Ascending aorta (tissue), 2 donors: ENCODE results near the gene C10orf62. TPM values are rescaled to one million over a fixed set of nuclear protein-coding genes. Genes with fewer than 3 reads are reported as not detected.

Source experiments
- DNase-seq, 2 donors: peaks; one replicate each; pipeline ENCODE4 v3.0.0-alpha.2; 2019; ENCODE audit warnings: low spot score in 2 of 2
- H3K27ac ChIP-seq, 2 donors: fragments of 200-600 bp; sonication (generic); one replicate each; pipeline ENCODE4 v1.5.1; 2016 to 2017; ENCODE audit warnings: mild to moderate bottlenecking in 1 of 2
- H3K27me3 ChIP-seq: fragments of 200-600 bp; sonication (generic); one replicate; pipeline ENCODE4 v1.5.1; 2017
- H3K36me3 ChIP-seq, 2 donors: fragments of 200-600 bp; sonication (generic); one replicate each; pipeline ENCODE4 v1.5.1; 2016
- H3K4me1 ChIP-seq, 2 donors: fragments of 200-600 bp; sonication (generic); one replicate each; pipeline ENCODE4 v1.5.1; 2016 to 2017; ENCODE audit warnings: mild to moderate bottlenecking in 1 of 2
- H3K4me3 ChIP-seq, 2 donors: fragments of 200-600 bp; sonication (generic); one replicate each; pipeline ENCODE4 v1.5.1; 2016 to 2017; ENCODE audit warnings: mild to moderate bottlenecking in 1 of 2
- H3K9me3 ChIP-seq, 2 donors: fragments of 200-600 bp; sonication (generic); one replicate each; pipeline ENCODE4 v1.5.1; 2016
- CTCF ChIP-seq, 3 experiments: fragments of 200-600 bp in 2 of 3; fragments of 450-650 bp in 1 of 3; sonication (generic) in 2 of 3; IDR thresholded peaks; one replicate each; pipeline ENCODE4 v1.5.1; 2016 to 2019; ENCODE audit warnings: antibody characterized with exemption in 3 of 3, mild to moderate bottlenecking in 1 of 3, moderate library complexity in 1 of 3
- intact Hi-C: fragments of 100-400 bp; cut with DNase I; formaldehyde crosslinking; loops from one replicate; pipeline ENCODE4 v1.15.1; 2023
- total RNA-seq: library from RNA; depleted of rRNA; stranded (reverse); fragments of >200 nt; gene quantifications from one replicate; pipeline ENCODE4 v1.1.0, GENCODE V29; 2016

Gene C10orf62
- total RNA-seq, 1 donor from 2014 or later, result not detected

GRCh38 chr10:97564776-97565175 lies 24.7 kb upstream of the C10orf62 start:
- no peak for TF ChIP-seq CTCF (IDR thresholded peaks at IDR 0.05)
- peaks cover 15 to 19% of the 10 kb centered on the region in 2 donors for H3K36me3 ChIP-seq
- intact Hi-C loops, result no loop called here
- no peak for DNase-seq
- H3K27ac ChIP-seq, result no peak overlapping the region
- H3K27me3 ChIP-seq, result no peaks in the 10 kb centered on the region
- H3K9me3 ChIP-seq, result no peaks in the 10 kb centered on the region
- H3K4me1 ChIP-seq, result peaks cover 0 to 8% of the 10 kb centered on the region in 2 donors
- no peak overlapping the region for H3K4me3 ChIP-seq

- no peak overlapping the region for H3K4me3 ChIP-seq
- H3K36me3 ChIP-seq, result peaks cover 23 to 33% of the 10 kb centered on the region in 2 donors
- intact Hi-C loops, result no loop called here
- peak overlapping the region in 1 of 2 donors; percentile 7 for H3K27ac ChIP-seq
- no peaks in the 10 kb centered on the region for H3K9me3 ChIP-seq
- H3K4me1 ChIP-seq, result peaks cover 0 to 8% of the 10 kb centered on the region in 2 donors
- no peak for TF ChIP-seq CTCF (IDR thresholded peaks at IDR 0.05)
- H3K27me3 ChIP-seq, result no peaks in the 10 kb centered on the region
- no peak for DNase-seq
Observed at GRCh38 chr10:97566336-97566996, 23.1 kb upstream of the C10orf62 start.

- intact Hi-C loops, result no loop called here
- TF ChIP-seq CTCF (IDR thresholded peaks at IDR 0.05), result no peak
- Histone ChIP-seq H3K4me1 (peaks cover 9 to 15% of the 10 kb centered on the region in 2 donors), H3K27ac (no peak overlapping the region), H3K4me3 (no peak overlapping the region), H3K9me3 (no peaks in the 10 kb centered on the region), H3K36me3 (peaks cover 26 to 33% of the 10 kb centered on the region in 2 donors), H3K27me3 (no peaks in the 10 kb centered on the region)
- no peak for DNase-seq
Observed at GRCh38 chr10:97567891-97568290, 21.6 kb upstream of the C10orf62 start.

GRCh38 chr10:97570146-97570788 lies 19.3 kb upstream of the C10orf62 start:
- H3K36me3 ChIP-seq, result peaks cover 26 to 33% of the 10 kb centered on the region in 2 donors
- no peak for DNase-seq
- peaks cover 10 to 19% of the 10 kb centered on the region in 2 donors for H3K4me1 ChIP-seq
- H3K4me3 ChIP-seq, result no peak overlapping the region
- no peaks in the 10 kb centered on the region for H3K27me3 ChIP-seq
- H3K27ac ChIP-seq, result no peak overlapping the region
- no peak for TF ChIP-seq CTCF (IDR thresholded peaks at IDR 0.05)
- intact Hi-C loops, result no loop called here
- H3K9me3 ChIP-seq, result no peaks in the 10 kb centered on the region

GRCh38 chr10:97570789-97571471 lies 18.6 kb upstream of the C10orf62 start:
- TF ChIP-seq CTCF (IDR thresholded peaks at IDR 0.05), result no peak
- intact Hi-C loops, result no loop called here
- peaks cover 26 to 33% of the 10 kb centered on the region in 2 donors for H3K36me3 ChIP-seq
- peaks cover 10 to 19% of the 10 kb centered on the region in 2 donors for H3K4me1 ChIP-seq
- no peaks in the 10 kb centered on the region for H3K9me3 ChIP-seq
- no peak overlapping the region for H3K27ac ChIP-seq
- DNase-seq, result no peak
- no peak overlapping the region for H3K4me3 ChIP-seq
- H3K27me3 ChIP-seq, result no peaks in the 10 kb centered on the region
